Uterus (tissue), 2 donors: ENCODE data around the gene GABRR1.

Source experiments
- CTCF ChIP-seq, 4 experiments: fragments of 200-600 bp in 2 of 4; fragments of 450-650 bp in 2 of 4; sonication (generic) in 2 of 4; IDR thresholded peaks; one replicate each; pipeline ENCODE4 v1.5.1; 2016 to 2019; ENCODE audit warnings: antibody characterized with exemption in 4 of 4, mild to moderate bottlenecking in 2 of 4, moderate library complexity in 1 of 4
- POLR2A ChIP-seq, 2 donors: fragments of 450-650 bp; IDR thresholded peaks; one replicate each; pipeline ENCODE4 v1.6.1; 2016; ENCODE audit warnings: antibody characterized with exemption in 2 of 2, mild to moderate bottlenecking in 1 of 2, moderate library complexity in 1 of 2

GRCh38 chr6:89160331-89161092, 56.6 kb downstream of the GABRR1 start:
- no peak for TF ChIP-seq CTCF (IDR thresholded peaks at IDR 0.05)
- TF ChIP-seq POLR2A (IDR thresholded peaks at IDR 0.05): no peak
